NCI-H748 treated with DMSO at 0.1 percent for 48 hours (cell line): ENCODE data around the gene SUCO.
A peak's percentile ranks its signal among the peaks of the same experiment; 100 is the strongest.

Experiments
- DNase-seq: peaks from one replicate; lab custom pipeline; 2025; lab: John Stamatoyannopoulos, UW

Gene SUCO

DNA sequence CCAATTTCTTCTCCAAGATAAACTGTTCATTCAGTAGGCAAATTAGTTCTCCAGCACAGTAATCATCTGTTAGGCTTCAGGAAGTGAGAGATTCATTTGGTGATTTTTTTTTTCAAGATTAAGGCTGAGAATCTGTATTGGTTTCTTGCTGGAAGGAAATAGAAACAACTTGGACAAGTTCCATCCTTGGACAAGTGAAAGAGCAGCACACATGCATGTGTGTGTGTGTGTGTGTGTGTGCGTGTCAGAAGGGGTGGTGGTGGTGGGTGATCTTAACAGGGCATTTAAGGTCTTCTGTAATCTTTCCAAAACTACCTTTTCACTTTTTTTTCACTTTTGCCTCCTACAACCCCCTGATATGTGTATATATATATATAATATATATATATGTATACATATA is 15.9 kb upstream of the SUCO start:
- no peak for DNase-seq

DNA sequence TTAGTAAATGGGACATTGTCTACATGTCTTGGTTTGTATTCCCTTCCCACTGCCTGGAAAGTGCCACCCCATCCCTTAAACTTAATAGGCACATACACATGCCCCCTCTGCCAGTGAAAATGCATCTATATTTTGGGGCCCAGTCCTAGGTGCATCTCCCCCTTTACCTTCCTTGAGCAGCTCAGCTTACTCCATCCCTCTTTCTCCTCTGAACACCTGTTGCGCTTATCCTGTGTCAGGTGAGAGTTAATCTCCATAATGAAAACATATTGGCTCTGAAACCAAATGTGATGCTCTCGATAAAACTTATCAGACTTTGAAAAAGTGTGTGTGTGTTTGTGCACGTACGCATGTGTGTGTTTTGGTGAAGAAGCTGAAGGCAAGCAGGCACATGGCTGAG is 15.4 kb upstream of the SUCO start:
- DNase-seq: no peak

DNA sequence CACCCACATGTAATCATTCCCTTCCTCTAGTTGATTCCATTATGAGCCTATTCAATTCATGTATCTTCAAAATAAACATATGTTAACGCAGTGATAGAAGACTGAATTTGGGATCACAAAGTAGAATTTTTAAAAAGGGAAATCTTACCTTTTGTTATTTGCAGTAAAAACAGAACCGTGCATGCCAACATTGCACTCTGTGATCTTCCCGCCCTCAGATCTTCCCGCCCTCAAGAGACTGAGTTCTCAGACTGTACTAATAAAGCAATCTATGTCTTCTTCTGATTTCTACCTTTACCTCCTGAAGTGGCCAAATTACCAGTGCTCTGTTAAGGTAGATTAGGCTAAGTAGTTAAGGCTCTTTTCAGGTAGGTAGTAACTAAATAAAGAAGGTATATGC is 3.6 kb upstream of the SUCO start:
- DNase-seq: no peak

DNA sequence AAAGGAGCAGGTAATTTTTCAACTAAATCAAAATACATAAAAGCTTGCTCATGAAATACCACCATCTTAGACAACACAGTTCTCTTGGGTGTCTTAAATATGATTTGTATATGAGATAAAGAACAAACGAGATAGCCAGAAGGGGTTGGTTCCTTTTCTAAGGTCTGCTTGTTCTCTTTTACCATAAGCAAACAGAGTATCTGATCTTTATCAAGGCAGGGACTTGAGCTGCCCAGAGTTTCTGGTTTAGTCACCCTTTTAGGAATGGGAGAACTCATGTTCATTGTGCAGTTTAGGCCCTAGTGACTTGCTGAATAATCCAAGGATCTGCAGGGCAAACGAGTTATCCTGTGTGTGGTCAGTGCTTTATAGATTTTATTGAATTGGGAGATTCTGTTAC is 3.0 kb upstream of the SUCO start:
- no peak for DNase-seq

DNA sequence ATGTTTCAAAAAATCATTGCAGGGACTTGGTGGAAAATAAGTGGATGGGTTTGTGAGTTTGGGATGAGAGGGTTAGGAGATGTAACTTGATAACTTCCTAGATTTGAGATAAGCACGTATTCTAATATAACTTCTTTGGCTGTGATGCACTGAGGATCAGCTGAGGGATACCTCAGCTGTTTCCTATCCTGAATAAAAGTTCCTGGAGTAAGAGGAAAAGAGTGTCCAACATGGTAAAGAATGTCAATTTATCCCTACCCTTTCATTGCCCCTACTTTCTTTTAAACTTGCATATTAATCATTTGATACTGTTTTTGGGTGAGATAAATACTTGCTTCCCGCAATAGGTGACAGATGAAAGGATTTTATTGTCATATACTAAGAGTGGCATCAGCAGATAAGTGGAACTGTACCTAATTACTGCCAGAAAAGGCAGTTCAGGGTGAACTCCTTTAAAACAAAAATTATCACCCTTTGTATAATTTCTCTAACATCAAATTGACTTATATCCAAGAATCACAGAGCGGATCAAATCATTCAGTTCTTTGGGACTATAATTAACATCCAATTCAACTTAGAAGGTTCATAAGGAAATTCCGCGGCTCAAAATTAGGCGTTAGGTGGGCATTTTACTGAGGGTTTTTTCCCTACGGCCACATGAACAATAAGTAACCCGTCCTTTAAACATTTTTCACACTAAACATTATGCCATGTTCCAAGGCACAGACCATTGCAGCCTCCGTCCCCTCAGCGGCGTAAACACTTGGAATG is 1.4 kb upstream of the SUCO start:
- DNase-seq: no peak

DNA sequence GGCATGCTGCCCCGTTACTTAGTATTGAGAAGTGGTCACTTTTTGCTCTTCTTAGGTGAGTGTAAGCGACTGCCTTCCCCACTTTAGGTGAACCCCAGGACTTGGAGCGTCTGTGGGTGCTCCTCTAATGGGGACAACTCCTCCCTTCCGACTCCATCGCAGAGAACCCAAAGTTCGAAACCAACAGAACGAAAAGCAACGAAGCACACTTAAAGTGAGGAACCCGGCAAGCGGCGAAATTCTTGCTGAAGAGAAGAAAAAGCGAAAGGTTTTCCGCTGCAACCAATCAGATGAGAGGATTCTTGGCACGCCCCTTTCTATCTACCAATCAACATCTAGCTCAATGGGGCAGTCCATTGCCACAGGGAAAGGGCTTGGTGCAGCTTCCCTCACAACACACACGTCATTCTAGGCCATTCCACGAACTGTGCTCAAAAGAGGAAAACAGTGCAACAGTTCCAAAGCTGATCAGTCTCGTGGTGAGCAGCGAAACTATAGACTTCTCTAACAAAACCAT is 709 bp upstream of the SUCO start:
- DNase-seq: peak; percentile 90

DNA sequence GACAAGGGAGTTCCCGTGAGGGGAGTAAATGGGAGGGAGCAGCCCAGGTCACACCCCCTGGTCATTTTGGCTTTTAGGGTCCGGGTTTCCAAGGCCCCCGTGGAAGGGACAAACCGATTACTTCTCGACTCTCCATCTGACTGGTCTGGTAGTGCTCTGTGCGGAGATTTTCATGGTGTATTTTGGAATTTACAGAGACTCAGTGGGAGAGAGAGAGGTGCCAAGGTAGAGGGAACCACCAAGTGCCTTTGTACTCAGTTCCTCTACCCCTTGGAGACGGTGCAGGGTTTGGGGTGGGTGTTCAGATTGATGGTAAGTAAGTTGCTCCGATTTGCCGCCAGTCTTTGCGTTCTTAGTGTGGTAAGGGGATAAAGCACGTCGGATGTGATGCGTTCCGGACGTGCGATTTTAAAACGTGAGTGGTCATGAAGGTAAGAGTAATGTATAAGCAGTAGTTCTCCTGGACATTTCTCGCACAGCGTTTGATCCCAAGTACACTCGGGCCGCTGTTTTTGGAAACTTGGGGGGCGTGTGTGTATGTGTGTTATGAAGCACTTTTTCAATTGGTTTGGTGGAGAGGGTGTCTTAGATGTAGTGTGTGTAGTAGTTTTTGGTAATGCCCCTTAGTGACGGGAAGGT is 682 bp downstream of the SUCO start:
- DNase-seq: peak; percentile 1

DNA sequence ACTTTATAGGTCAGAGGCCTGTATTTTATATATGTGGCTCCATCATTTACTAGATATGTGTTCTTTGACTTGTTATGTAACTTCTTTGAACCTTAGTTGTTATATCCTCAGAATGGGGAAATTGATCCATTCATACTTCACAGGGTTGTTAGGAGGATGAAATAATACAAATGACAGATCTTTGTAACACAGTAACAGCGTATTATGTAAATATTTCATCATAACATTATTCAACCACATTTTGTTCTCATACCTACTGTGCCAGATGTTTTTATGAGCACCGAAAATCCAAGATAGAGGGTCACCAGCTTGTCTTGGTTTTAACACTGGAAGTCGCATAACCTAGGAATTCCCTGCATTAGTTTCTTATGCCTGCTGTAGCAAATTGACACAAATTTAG is 3.3 kb downstream of the SUCO start:
- no peak for DNase-seq

DNA sequence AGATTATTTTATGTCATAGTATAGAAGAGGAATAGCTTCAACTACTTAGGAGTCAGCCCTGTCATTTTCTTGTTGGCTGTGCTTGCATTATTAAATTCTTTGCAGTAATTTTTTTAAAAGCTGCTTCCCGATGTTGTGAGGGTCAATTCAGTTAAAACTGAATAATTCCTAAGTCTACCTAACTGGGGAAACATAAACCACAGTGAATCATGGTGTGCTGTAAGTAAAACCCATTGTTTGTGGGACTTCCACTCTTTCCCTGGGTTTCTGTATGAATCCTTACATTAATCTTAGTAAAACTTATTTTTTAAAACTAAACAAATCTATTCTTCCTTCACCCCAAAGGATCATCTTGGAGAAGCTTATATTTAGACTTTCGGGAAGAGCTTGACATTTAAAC is 4.4 kb downstream of the SUCO start:
- DNase-seq: no peak

DNA sequence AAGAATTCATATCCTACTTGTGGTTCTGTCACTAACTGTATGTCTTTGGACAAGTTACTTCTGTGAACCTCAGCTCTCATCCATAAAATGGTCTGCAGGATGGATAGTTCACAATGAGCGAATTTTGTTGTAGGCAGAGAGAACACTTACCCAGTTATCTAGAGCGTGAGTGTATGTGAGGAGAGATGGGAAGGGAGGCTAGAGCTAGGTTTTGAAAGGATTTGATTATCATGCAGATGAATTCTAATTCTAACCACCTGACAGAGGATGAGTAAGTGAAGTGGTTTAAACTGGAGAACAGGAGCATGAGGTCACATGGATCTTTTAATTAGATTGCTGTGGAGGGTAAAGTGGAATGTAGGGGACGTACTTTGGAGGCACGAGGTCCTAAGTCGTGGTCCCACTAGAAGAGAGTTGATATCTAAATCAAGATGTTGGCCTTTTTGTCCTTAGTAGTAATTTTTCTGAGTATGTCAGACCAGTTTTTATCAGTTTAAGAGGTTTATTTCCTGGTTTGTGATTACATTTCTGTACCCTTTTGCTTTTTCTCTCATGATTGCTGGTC is 5.0 kb downstream of the SUCO start:
- DNase-seq: no peak

DNA sequence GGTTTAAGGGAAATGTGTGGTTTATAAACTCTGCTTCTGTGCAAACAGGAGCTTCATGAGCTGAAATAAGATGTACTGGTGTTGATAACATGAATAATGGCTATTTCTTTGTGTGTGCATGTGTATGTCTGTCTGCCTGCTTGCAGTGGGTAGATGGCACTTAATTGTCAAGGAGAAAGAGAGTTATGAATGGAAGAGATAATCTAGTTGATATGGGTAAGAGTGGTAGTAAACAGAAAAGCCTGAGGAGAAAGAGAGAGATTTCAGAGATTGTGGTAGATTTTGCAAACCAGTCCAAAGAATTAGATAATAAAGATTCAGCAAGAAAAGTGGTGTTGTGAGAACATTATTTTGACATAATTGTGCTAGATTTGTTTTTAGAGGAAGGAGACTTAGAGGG is 7.7 kb downstream of the SUCO start:
- DNase-seq: no peak

DNA sequence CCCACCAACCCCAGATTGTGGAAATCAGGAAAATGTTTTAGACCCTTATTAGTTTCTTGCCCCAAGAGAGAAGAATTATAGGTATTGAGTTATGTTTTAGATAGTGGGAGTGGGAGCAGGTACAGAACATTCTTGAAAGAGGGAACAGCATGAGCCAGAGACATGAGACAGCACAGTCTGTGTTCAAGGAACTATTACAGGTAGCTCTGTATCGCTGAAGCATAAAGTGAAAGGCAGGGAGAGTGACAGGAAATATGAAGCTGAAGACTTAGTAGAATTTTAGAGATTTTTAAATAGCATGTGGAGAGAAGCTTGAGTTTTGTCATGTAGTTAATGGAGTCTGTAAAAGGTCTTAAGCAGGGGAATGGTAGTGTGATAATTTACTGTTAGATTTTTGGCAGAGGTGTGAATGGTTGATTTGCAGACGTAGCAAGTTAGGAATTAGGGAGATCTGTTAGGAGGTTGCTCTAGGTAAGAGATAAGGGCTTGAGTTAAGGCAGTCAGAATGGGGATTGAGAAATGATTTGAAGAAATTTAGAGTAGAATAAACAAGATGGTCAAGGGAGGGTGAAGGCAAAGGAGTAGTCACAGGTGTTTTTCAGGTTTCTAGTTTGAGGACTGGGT is 11.6 kb downstream of the SUCO start:
- DNase-seq: no peak

DNA sequence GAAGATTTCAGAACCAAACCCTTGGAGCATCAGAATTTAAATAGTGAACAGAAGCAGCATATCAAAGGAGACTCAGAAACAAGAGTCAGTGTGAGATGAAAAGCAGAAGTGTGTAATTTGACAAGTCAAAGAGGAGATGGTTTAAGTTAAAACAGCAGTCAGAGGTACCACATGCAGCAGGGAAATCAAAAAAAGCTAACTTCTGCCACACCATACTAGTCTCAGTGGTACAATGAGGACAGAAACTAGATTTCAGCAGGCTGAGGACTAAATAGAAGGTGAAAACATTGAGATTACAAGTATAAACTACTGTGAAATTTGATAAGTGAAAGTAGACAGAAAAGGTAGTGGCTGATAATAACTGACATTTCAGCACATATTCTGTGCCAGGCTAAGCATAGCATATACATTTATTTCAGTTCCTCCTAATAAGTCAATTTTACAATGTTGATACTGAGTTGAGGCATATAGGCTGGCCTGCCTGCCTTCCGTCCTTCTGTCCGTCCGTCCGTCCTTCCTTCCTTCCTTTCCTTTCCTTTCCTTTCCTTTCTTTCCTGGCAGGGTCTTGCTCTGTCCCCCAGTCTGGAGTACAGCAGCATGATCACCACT is 12.6 kb downstream of the SUCO start:
- DNase-seq: no peak

DNA sequence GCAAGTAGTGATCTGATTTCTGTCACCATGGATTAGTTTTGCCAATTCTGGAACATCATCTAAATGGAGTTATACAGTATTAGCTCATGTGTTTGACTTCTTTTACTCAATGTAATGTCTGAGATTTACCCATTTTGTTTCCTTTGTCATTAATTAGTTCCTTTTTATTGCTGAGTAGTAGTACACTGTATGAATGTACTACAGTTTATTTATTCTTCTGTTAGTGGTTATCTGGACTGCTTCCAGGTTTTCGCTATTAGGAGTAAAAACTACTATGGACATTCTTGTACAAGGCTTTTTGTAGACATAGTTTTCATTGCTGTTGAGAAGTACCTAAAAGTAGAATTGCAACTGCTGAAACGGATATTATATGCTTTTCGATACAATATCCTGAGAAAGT is 14.1 kb downstream of the SUCO start:
- DNase-seq: no peak

DNA sequence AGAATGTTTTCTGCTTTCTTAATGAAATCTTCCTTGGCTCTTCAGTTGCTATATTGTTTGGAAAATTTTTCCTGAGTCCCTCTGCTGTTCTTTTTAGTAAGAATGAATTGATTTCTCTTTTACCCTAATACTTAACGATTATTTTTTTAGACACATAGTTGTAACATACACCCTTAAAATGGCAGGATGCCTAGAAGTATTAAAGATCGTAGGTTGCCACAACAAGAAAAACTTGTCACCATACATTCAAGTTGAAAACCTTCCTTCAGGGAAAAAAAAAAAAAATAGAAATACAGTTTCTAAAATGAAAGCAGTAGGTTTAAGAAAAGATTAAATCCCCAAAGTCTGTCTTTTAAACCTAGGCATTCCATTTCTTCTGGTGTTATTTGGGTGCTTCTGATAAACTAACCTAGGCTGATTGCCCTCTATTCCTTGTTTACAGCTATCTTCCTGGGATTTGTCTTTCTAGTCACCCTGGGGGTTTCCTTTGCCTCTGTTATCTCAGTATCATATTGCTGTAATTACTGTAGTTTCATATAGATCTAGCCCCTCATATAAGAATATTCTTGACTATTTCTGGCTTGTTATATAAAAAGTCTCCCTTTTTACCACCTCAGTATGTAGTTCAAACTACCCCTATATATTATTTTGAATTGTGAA is 16.8 kb downstream of the SUCO start:
- no peak for DNase-seq

DNA sequence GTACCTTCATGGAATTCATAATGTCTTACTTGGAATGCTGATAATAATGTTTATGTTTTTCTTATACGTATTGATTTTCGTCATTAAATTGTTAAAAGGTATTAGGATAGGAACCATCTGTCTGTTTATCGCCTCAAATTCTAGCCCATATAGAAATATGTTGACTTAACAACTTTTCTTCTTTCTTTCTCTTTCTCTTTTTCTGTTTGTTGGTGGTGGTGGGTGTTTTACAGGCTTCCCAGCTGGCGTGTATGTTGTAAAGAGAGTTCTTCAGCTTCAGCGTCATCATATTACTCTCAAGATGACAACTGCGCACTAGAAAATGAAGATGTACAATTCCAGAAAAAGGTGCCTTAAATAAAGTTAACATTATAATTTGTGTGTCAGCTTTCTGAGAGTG is 18.3 kb downstream of the SUCO start:
- no peak for DNase-seq

DNA sequence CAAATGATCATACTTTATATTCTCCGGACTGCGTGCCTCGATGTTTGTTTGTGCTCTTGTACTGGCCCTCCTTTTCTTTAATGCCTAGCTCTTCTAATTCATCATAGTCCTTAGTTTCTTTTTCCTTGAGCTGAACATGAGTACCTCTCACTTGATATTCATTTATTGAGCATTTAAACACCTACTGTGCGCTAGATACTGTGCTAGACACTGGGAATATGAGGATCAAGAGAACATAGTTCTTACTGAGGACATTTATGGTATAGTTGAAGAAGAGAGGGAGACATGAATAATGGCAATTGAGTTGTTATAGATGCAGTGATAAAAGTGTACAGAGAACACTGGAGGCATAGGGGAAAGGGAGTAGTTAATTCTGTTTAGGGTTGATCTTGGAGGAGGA is 22.0 kb downstream of the SUCO start:
- DNase-seq: no peak

DNA sequence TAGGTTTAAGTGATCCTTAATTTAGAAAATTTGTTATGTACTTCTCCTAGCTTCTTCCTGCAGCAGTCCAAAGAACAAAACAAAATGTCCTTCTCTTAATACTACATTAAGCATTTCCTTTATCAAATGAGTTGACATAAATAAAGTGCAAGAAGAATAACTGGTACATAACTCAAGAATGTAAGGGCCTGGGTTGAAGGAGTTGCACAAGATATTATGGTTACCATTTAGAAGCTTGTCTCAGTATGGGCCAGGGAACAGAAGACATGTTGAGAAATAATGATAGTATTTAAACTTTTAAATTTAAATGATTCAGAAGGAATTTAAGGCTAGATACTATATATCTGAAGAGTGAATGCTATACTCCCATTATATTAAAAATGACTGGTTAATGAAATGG is 23.5 kb downstream of the SUCO start:
- no peak for DNase-seq

DNA sequence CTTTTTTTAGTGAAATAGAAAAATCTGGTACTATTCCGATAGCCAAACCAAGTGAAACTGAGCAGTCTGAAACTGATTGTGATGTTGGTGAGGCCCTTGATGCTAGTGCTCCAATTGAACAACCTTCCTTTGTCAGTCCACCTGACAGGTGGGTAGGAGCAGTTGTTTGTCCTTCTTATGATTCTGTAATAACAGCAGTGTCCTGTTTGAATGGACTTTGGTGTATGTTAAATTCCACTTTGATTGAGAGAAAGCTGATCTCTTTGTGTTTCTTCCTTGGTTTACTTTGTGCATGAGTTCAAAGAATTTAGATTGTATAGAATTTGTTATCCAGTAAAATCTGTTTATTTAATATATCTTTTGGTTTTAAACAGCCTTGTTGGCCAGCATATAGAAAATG is 24.3 kb downstream of the SUCO start:
- DNase-seq: no peak

DNA sequence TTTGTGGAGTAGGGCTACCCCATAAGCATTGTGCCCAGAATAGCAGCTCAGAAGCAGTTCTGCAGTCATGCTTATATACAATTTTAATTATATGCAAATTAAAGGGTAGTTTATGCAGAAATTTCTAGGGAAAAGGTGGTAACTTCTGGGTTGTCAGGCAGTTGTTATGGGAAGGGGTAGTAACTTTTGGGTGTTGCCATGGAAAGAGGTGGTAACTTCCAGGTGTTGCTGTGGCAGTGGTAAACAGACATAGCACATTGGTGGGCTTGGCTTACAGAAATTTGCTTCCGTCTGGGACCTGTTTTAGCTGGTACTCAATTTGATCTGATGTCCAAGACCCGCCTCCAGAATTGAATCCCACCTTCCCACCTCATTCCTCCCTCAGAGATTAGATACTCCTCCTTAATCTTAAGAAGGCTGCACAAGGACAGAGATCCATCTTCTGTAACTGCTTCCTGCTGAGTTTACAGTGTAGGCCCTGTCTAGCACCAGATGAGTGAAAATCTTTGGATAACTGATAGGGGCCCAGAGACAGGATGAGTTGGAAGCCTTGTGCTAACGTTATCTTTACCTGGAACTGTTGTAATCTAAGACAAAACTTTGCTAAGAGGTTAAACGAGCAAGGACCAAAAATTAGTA is 26.7 kb downstream of the SUCO start:
- DNase-seq: no peak

DNA sequence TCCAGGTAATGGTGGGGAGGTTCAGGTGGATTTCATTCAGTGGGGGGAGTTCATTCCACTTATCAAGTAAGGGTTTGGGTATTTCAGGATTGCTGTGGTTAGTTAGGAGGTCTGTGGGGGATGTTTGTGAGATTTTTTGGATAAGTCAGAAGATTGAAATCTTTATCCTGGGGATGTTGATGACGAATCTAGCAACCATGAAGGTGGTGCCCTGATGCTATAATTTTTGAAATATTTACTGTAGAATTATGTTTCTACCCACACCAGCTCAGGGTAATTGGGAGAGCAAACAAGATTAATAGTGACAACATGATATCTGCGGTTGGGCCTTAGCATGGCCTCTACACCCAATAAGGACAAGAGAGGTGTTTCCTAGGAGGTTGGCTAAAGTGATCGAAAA is 28.3 kb downstream of the SUCO start:
- no peak for DNase-seq
